ENCODE measurements around the gene TAS2R13.

Gene TAS2R13

DNA sequence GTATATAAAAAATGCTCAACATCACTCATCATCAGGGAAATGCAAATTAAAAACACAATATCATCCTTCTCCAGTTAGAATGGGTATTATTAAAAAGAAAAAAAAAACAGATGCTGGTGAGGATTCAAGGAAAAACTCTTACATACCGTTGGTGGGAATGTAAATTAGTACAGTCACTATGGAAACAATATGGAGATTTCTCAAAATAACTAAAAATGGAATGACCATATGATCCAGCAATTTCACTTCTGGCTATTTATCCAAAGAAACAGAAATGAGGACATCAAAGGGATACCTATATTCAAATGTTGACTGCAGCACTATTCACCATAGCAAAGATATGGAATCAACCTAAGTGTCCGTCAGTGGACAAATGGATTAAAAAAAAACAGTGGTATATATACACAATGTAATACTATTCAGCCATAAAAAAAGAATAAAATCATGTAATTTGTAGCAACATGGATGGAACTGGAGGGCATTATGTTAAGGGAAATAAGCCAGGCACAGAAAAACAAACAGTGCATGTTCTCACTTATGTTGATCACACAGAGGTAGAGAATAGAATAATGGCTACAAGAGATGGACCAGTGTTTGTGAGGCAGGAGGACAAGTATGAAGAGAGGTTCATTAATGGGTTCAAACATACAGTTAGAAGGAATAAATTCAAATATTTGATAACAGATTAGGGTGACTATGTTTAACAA is 45.7 kb downstream of the TAS2R13 start:
- DNase-seq, result no peak

- DNase-seq, result no peak
Observed at GRCh38 chr12:10861366-10861765, 48.0 kb downstream of the TAS2R13 start.

Measured in effector CD4-positive, alpha-beta T cell (primary cell).